ENCODE measurements around the gene MIS18BP1. TPM values are rescaled to one million over a fixed set of nuclear protein-coding genes. Genes with fewer than 3 reads are reported as not detected.

Gene MIS18BP1
- total and polyA plus RNA-seq, 2 experiments from 2014 or later: 109 to 216 TPM

- Histone ChIP-seq H3K9me2 (ENCODE audit: insufficient read depth) (no peaks in the 10 kb centered on the region), H3K4me2 (no peak overlapping the region), H4K20me1 (replicated peaks; ENCODE audit: insufficient read depth) (no peaks in the 10 kb centered on the region; the same call in 1 of the 2 replicates), H3F3A (replicated peaks; ENCODE audit: low read depth) (no peaks in the 10 kb centered on the region), H3K4me3 (no peak overlapping the region), H3K27ac (ENCODE audit: low read depth) (no peak overlapping the region), H3K27me3 (ENCODE audit: insufficient read depth) (no peaks in the 10 kb centered on the region), H3K4me1 (ENCODE audit: insufficient read depth) (no peaks in the 10 kb centered on the region), H3K79me2 (replicated peaks; ENCODE audit: insufficient read depth) (no peaks in the 10 kb centered on the region), H3K36me3 (ENCODE audit: insufficient read depth) (peaks cover 4% of the 10 kb centered on the region), H2AFZ (no peak overlapping the region)
- Mint-ChIP-seq H3K27ac (no peak overlapping the region), H3K4me1 (no peaks in the 10 kb centered on the region), H3K36me3 (ENCODE audit: low read depth) (peaks cover 31% of the 10 kb centered on the region), H3K27me3 (ENCODE audit: insufficient read depth, low read depth, poor library complexity) (no peaks in the 10 kb centered on the region), H3K4me3 (no peak overlapping the region), H3K9me3 (no peaks in the 10 kb centered on the region)
- TF ChIP-seq REST (IDR thresholded peaks at IDR 0.05; ENCODE audit: unreplicated experiment): no peak
- no peak for ATAC-seq
- no peak for DNase-seq (ENCODE audit: low spot score)
These were observed 48.8 kb downstream of the MIS18BP1 start for GRCh38 chr14:45204241-45204640.

- peak; percentile 43 for DNase-seq (ENCODE audit: low spot score)
- Histone ChIP-seq H3K4me2 (no peak overlapping the region), H3K27ac (ENCODE audit: low read depth) (no peak overlapping the region)
These were observed 51.1 kb downstream of the MIS18BP1 start for GRCh38 chr14:45201905-45202304.

More at GRCh38 chr14:45201905-45202304, 51.1 kb downstream of the MIS18BP1 start:
- TF ChIP-seq CTCF (conservative IDR thresholded peaks at IDR 0.05; ENCODE audit: low read depth in 2 of 2): peak in 1 of 2 experiments; percentile 57; a peak in 3 of 4 replicates
- TF ChIP-seq ZNF462 (CRISPR knock-in tag; IDR thresholded peaks at IDR 0.05): no peak
- Mint-ChIP-seq H3K9me3 (no peaks in the 10 kb centered on the region), H3K27me3 (ENCODE audit: insufficient read depth, low read depth, poor library complexity) (no peaks in the 10 kb centered on the region), H3K4me1 (no peaks in the 10 kb centered on the region), H3K36me3 (ENCODE audit: low read depth) (peaks cover 22% of the 10 kb centered on the region), H3K27ac (no peak overlapping the region), H3K4me3 (no peak overlapping the region)
- Histone ChIP-seq H3K79me2 (replicated peaks; ENCODE audit: insufficient read depth) (no peaks in the 10 kb centered on the region), H3K9me2 (ENCODE audit: insufficient read depth) (no peaks in the 10 kb centered on the region), H3K36me3 (ENCODE audit: insufficient read depth) (peaks cover 4% of the 10 kb centered on the region), H3F3A (replicated peaks; ENCODE audit: low read depth) (no peaks in the 10 kb centered on the region), H3K4me1 (ENCODE audit: insufficient read depth) (no peaks in the 10 kb centered on the region), H2AFZ (no peak overlapping the region), H4K20me1 (replicated peaks; ENCODE audit: insufficient read depth) (no peaks in the 10 kb centered on the region), H3K27me3 (ENCODE audit: insufficient read depth) (no peaks in the 10 kb centered on the region), H3K4me3 (no peak overlapping the region)
- ATAC-seq: peak; percentile 92

Data from GM23338 (cell line).